CD4-positive, alpha-beta T cell treated with Interleukin-4 for 4 hours (primary cell): ENCODE measurements around the gene PLEKHF1.
A peak's percentile ranks its signal among the peaks of the same experiment; 100 is the strongest.
"Not testable (repeated sequence)": the region's sequence is repeated elsewhere in the genome, so short reads cannot be mapped to it uniquely, and the experiment has no call there.

Experiments used
- DNase-seq: peaks from one replicate; pipeline ENCODE4 v3.0.0-alpha.2; 2020

The PLEKHF1 gene

GRCh38 chr19:29665215-29665825 lies at the start of gene PLEKHF1:
PLEKHF1 (plus strand) TSS chr19:29665461; CDS start chr19:29673840, 8,379 bp downstream.
- DNase-seq: peak; percentile 73

- no peak for DNase-seq
Measured at GRCh38 chr19:29615891-29616425, 49.3 kb upstream of the PLEKHF1 start.

GRCh38 chr19:29616541-29616940 lies 48.7 kb upstream of the PLEKHF1 start:
- no peak for DNase-seq

DNA sequence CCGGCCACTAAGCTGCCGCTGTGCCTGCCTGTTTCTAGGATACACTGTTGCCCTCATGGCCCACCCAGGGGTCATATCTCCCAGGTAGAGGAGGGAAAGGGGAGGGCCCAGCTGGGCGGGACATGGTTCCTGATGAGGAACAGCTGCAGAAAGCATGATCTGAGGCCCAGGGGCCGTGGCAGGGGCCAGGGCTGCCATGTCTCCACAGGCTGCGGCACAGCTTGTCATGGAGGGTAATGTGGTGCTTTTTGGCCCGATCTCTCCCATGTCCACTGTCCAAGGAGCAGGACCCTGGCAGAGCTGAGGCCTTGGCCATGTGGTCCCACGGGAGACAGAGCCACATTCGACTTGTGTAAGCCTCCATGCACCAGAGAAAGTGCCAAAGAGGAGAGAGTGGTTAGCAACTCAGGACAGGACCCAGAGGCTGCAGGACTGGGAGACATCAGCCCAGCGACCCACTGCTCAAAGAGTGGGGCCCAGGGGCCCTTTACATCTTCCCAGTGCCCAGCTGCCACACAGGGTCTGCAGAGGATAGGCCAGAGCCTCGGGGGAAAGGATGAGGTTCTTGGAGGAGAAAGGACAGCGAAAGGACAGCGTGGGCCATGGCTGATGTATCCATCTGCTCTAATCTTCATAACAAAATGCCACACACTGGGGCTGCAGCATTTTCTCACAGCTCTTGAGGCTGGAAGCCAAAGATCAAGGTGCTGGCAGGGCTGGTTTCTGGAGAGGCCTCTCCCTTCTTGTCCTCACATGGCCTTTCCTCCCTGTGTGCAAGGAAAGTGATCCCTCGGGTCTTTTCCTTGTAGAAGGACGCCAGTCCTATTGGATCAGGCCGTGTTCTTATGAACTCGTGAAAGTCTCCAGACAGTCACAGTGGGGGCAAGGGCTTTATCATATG lies 47.6 kb upstream of the PLEKHF1 start:
- no peak for DNase-seq

GRCh38 chr19:29618434-29618833 lies 46.8 kb upstream of the PLEKHF1 start:
- DNase-seq: no peak

GRCh38 chr19:29618871-29619270 lies 46.4 kb upstream of the PLEKHF1 start:
- DNase-seq: no peak

- DNase-seq: peak; percentile 32
Measured at GRCh38 chr19:29620931-29621351, 44.3 kb upstream of the PLEKHF1 start.

DNA sequence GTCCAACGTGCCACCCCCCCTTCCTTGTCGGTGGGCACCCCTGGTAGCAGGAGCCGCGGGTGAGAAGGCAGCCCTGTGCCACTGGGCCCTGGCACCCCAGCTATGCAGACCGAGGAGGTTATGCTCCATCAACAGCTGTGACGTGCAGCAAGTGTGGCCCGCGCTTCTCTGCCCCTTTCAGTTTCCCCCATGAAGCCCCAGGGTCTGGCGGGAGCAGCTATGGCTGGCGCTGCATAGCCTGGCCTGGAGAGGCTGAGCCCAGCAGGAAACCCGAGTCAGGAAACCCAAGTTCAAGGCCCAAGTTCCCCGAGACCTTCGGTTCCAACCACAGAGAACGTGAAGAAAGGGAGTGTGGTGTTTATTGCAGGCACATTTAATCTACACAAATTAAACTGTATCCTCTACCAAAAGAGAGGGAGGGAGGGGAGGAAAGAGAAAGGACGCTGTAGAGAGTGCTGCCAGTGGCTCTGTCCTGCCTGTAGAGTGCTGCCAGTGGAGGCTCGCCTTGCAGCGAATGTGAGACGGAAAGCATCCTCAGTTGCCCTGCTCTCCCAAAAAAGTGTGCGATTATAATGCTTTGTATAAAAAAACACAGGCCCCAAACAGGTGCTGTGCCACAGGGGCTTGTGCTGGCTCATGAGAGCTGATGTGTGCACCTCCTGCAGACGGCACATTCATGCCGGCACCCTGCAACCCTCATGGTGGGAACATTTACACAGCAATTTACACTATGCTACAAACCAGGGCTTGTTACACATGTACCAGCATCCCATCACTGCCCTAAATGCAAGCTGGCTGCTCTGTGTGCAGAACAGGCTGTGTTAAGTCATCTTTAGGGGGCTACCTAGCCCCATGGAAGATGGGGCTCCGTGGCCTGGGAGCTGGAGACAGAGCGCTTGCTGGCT lies 42.8 kb upstream of the PLEKHF1 start:
- peak; percentile 20 for DNase-seq

DNA sequence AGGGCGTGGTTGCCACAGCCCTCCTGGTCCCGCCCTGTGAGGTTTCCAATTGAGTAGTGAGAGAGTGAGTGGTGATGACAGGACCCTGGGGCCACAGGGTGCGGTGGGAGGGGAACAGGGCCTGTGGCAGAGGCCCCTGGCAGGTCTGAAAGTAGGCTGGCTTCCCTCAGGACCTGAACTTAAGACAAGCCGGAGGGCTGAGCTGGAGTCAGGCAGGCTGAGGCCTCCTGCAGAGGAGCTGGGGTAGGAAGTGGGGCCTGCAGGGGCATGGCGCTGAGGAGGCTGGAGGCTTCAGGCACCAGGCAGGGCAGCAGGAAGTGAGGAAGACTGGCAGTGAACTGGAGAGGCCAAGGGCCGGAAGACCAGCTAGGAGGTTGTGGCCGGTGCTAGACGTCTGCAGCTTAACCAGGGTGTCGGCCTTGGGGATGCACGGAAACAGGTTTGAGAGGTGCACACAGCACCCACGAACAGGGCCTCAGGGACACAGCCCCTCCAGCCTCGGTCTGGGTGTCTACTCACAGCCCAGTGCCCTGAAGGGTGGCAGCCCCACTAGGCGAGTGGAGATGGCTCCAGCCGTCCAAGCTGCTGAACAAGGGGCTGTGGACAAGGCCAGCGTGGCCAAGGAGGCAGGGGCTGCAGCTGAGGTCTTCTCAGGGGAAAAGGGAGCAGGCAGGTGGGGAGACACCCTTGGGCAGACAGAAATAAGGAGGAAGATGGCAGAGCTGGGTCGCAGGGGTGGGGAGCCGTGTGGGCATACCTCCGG lies 41.4 kb upstream of the PLEKHF1 start:
- DNase-seq: peak; percentile 45

DNA sequence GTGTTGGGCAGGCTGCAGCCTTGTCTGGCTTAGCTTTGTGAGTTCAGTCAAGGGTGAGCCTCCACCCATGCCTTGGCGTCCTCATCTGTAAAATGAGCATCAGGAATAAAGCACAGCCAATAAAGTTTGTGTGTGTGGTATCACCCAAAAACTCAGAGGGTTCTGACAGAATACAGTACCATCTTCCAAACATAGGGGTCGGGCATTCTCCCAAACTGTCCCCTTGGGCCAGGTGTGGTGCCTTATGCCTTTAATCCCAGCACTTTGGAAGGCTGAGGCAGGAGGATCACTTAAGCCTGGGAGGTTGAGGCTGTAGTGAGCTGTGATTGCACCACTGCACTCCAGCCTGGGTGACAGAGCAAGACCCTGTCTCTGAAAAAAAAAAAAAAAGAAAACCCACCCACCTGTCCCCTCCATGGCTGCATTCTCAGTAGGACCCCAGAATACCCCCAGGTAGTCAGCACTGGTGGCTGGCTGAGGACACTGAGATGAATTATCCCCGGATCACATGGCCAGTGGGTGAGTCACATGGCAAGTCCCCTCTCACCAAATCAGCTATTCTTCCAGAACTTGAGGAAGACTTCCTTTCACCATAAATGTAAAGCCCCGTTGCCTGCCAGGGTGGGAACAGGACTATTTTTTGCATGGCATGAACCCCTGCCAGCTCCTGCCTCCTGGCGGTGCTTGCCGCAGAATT lies 40.6 kb upstream of the PLEKHF1 start:
- no peak for DNase-seq

GRCh38 chr19:29625186-29625651 lies 40.0 kb upstream of the PLEKHF1 start:
- no peak for DNase-seq

- DNase-seq: no peak
Measured at GRCh38 chr19:29626386-29626785, 38.9 kb upstream of the PLEKHF1 start.

DNA sequence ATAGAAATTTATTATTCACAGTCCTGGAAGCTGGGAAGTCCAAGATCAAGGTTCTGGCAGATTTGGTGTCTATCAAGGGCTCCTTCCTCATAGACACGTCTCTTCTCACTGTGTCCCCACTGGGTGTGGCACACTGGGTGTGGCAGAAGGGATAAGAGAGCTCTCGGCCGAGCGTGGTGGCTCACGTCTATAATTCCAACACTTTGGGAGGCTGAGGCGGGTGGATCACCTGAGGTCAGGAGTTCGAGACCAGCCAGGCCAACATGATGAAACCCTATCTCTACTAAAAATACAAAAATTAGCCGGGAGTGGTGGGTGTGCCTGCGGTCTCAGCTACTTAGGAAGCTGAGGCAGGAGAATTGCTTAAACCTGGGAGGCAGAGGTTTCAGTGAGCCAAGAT lies 38.4 kb upstream of the PLEKHF1 start:
- not testable (repeated sequence) for DNase-seq

DNA sequence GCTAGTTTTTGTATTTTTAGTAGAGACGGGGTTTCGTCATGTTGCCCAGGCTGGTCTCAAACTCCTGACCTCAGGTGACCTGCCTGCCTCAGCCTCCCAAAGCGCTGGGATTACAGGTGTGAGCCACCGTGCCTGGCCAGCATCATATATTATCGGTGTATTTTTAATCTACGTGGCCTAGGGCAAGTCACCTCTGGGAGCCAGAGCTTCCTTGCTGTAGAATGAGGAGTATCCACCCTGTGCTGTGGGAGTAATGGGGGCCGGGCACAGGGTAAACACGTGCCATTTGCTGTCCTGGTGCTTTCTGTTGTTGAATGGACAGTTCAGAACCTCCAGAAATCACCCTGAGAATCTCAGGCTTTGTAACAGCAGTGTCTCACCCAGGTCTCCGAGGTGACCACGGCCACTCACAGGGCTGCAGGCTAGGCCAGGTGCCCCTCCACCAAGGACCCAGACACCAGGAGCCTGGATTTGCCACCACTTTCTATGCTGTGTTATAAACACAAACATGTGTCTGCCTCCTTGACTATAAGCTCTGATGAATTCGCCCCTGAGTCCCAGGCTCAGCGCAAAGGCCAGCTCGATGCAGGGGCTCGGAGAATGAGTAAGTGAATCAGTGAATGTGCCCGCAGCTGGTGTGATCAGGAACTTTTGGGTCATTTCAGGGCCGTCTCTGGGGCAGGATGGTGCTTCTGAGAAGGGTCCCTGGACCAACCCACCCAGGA lies 36.4 kb upstream of the PLEKHF1 start:
- no peak for DNase-seq

DNA sequence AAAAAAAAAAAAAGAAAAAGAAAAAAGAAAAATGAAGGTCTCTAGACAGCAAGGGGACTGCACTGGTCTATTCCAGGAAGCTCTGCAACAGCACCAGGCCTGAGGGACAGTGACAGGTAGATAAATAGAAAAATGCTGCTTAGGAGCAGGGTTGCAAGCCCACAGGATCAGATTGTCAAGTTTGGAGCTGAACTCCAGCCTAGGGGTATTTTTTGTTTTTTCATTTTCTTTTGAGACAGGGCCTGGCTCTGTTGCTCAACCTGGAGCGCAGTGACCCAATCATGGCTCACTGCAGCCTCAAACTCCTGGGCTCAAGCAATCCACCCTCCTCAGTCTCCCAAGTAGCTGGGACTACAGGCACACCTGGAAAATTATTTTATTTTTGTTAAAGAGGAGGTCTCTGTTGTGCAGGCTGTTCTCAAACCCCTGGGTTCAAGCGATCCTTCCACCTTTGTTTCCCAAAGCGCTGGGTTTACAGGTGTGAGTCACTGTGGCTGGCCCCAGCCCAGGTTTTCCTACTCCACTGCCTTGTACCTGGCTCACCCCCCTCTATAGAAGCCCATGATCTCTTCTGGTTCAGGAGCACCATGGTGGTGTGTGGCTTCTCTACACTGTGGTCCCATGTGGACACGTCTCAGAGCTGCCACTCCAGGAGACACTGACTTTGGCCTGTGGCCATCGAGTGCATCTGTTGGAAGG lies 35.3 kb upstream of the PLEKHF1 start:
- no peak for DNase-seq

DNA sequence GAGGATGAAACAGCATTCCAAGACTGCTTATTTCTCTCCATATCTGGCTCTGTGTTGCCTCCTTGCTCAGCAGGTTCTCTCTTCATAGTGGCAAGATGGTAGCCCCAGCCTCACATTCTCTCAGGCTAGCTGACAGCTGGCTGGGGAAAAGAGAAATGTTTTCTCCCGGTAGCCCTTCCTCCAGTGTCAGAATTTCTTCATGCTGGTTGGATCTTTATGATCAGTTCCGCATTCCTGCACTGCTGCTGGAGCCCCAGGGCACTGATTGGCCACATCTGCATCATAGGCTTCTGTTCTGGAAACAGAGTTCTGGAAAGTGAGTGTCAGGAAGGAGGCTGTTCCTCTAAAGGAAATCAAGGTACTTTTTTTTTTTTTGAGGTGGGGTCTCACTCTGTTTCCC lies 34.6 kb upstream of the PLEKHF1 start:
- no peak for DNase-seq

DNA sequence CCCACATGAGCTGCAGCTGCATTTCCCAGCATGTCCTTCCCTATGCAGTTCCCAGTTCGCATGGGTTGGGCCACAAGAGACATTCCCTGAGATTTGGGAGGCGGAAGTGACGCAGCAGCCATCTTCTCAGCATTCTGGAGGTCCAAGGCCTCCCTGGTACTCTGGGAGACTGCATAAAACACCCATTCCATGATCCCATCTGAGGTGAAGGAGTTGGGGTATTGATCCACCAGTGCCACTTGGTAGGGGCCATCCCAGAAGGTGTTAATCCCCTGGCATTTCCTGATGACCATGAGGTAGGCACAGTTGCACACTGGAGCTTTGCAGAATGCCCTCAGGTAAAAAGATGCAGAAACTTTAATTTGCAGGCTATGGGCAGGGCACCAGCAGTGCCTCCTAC lies 33.8 kb upstream of the PLEKHF1 start:
- DNase-seq: no peak

DNA sequence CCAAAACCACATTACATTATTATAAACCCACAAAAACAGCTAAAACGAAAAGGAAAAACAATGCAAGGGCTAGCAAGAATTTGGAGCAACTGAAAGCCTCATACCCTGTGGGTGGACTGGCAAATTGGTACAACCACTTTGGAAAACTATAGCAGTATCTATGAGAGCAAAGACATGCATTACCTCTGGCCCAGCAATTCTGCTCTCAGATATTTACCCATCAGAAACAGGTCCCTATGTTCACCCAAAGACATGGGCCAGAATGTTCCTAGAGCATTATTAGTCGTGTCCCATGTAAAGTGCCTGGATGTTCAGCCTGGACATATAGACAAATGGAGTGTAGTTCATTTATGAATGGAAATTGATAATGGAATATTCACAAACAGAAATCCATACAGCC lies 31.3 kb upstream of the PLEKHF1 start:
- no peak for DNase-seq

- DNase-seq: no peak
Measured at GRCh38 chr19:29634423-29635130, 30.7 kb upstream of the PLEKHF1 start.
